HG02885 (cell line): ENCODE data around the gene PITRM1.

Experiments
- ATAC-seq: cut with Tn5 transposase; IDR thresholded peaks from one replicate; pipeline ENCODE4 v1.9.1; 2021; ENCODE audit warnings: mild to moderate bottlenecking; ENCODE audit not compliant: unreplicated experiment, poor library complexity

PITRM1 gene

GRCh38 chr10:3169673-3170072 lies 2.9 kb downstream of the PITRM1 start:
- no peak for ATAC-seq

- ATAC-seq, result no peak
Observed at GRCh38 chr10:3169271-3169670, 3.3 kb downstream of the PITRM1 start.

- ATAC-seq, result no peak
Observed at GRCh38 chr10:3167611-3168330, 4.8 kb downstream of the PITRM1 start.

- no peak for ATAC-seq
Observed at GRCh38 chr10:3166496-3167290, 5.9 kb downstream of the PITRM1 start.

GRCh38 chr10:3165196-3165595 lies 7.4 kb downstream of the PITRM1 start:
- ATAC-seq, result no peak

GRCh38 chr10:3163879-3164278 lies 8.7 kb downstream of the PITRM1 start:
- no peak for ATAC-seq

GRCh38 chr10:3162533-3162932 lies 10.0 kb downstream of the PITRM1 start:
- ATAC-seq, result no peak

GRCh38 chr10:3159152-3159551 lies 13.4 kb downstream of the PITRM1 start:
- no peak for ATAC-seq

GRCh38 chr10:3154666-3155065 lies 17.9 kb downstream of the PITRM1 start:
- ATAC-seq, result no peak

GRCh38 chr10:3152566-3152935 lies 20.0 kb downstream of the PITRM1 start:
- no peak for ATAC-seq

GRCh38 chr10:3151889-3152565 lies 20.6 kb downstream of the PITRM1 start:
- ATAC-seq, result no peak

GRCh38 chr10:3150961-3151360 lies 21.6 kb downstream of the PITRM1 start:
- no peak for ATAC-seq

GRCh38 chr10:3150366-3150765 lies 22.2 kb downstream of the PITRM1 start:
- ATAC-seq, result no peak

GRCh38 chr10:3149918-3150317 lies 22.7 kb downstream of the PITRM1 start:
- no peak for ATAC-seq

GRCh38 chr10:3148994-3149393 lies 23.6 kb downstream of the PITRM1 start:
- no peak for ATAC-seq

- ATAC-seq, result no peak
Observed at GRCh38 chr10:3148041-3148440, 24.5 kb downstream of the PITRM1 start.

GRCh38 chr10:3147117-3147820 lies 25.3 kb downstream of the PITRM1 start:
- no peak for ATAC-seq

- ATAC-seq, result no peak
Observed at GRCh38 chr10:3146289-3146688, 26.3 kb downstream of the PITRM1 start.

- ATAC-seq, result no peak
Observed at GRCh38 chr10:3145366-3145765, 27.2 kb downstream of the PITRM1 start.

GRCh38 chr10:3143791-3144434 lies 28.7 kb downstream of the PITRM1 start:
- ATAC-seq, result no peak
